Measurements from ENCODE around the gene APRT. TPM values are rescaled to one million over a fixed set of nuclear protein-coding genes. Genes with fewer than 3 reads are reported as not detected.
"Not testable (repeated sequence)": the region's sequence is repeated elsewhere in the genome, so short reads cannot be mapped to it uniquely, and the experiment has no call there.

APRT gene
- total RNA-seq, 2 donors from 2014 or later: 200 to 230 TPM

- DNase-seq: no peak
- TF ChIP-seq CTCF (conservative IDR thresholded peaks at IDR 0.05): no peak
- no peaks in the 10 kb centered on the region for H3K36me3 Mint-ChIP-seq (ENCODE audit: low read depth)
- peaks cover 2% of the 10 kb centered on the region for H3K27me3 Mint-ChIP-seq (ENCODE audit: insufficient read depth)
- Histone ChIP-seq H3K27ac (ENCODE audit: low read depth, low read length) (peak overlapping the region; percentile 53), H3K4me1 (ENCODE audit: control insufficient read depth, insufficient read depth, low read length) (peaks cover 28% of the 10 kb centered on the region), H3K9ac (ENCODE audit: extremely low read depth, low read length, poor library complexity, severe bottlenecking) (no peak overlapping the region), H3K9me3 (ENCODE audit: control insufficient read depth, low read length) (no peaks in the 10 kb centered on the region), H3K36me3 (ENCODE audit: control insufficient read depth, insufficient read depth, low read length) (no peaks in the 10 kb centered on the region), H3K4me3 (ENCODE audit: low read length) (no peak overlapping the region), H3K27me3 (ENCODE audit: control insufficient read depth, insufficient read depth, low read length, poor library complexity, severe bottlenecking) (no peaks in the 10 kb centered on the region)
- H3K9me3 Mint-ChIP-seq: no peaks in the 10 kb centered on the region
- H3K4me3 Mint-ChIP-seq: no peak overlapping the region
- H3K4me1 Mint-ChIP-seq: peaks cover 26% of the 10 kb centered on the region
- 77 to 84% methylated on average over 15 to 29 of the region's 29 CpGs for WGBS, 2 experiments (ENCODE audit: insufficient coverage in 1 of 2, insufficient read length in 1 of 2)
- no peak overlapping the region for H3K27ac Mint-ChIP-seq
Observed at GRCh38 chr16:88772871-88773811, 38.6 kb downstream of the APRT start.

GRCh38 chr16:88771781-88772180 is 39.9 kb downstream of the APRT start:
- not testable (repeated sequence) for H3K9ac ChIP-seq (ENCODE audit: extremely low read depth, low read length, poor library complexity, severe bottlenecking); H3K9me3 ChIP-seq (ENCODE audit: control insufficient read depth, low read length); H3K9me3 Mint-ChIP-seq; H3K27me3 Mint-ChIP-seq (ENCODE audit: insufficient read depth); H3K27ac Mint-ChIP-seq; H3K4me3 Mint-ChIP-seq; H3K36me3 Mint-ChIP-seq (ENCODE audit: low read depth); DNase-seq; H3K27me3 ChIP-seq (ENCODE audit: control insufficient read depth, insufficient read depth, low read length, poor library complexity, severe bottlenecking); H3K4me3 ChIP-seq (ENCODE audit: low read length); H3K36me3 ChIP-seq (ENCODE audit: control insufficient read depth, insufficient read depth, low read length); H3K27ac ChIP-seq (ENCODE audit: low read depth, low read length)
- 87 to 96% methylated on average over 3 to 13 of the region's 23 CpGs for WGBS, 2 experiments (ENCODE audit: insufficient coverage in 1 of 2, insufficient read length in 1 of 2)
- peaks cover 17% of the 10 kb centered on the region for H3K4me1 Mint-ChIP-seq
- H3K4me1 ChIP-seq (ENCODE audit: control insufficient read depth, insufficient read depth, low read length): peaks cover 22% of the 10 kb centered on the region

GRCh38 chr16:88771294-88771772 is 40.4 kb downstream of the APRT start:
- H3K36me3 ChIP-seq (ENCODE audit: control insufficient read depth, insufficient read depth, low read length): no peaks in the 10 kb centered on the region
- H3K27me3 Mint-ChIP-seq (ENCODE audit: insufficient read depth): peaks cover 2% of the 10 kb centered on the region
- H3K4me3 ChIP-seq (ENCODE audit: low read length): no peak overlapping the region
- peaks cover 22% of the 10 kb centered on the region for H3K4me1 ChIP-seq (ENCODE audit: control insufficient read depth, insufficient read depth, low read length)
- peak overlapping the region; percentile 80 for H3K27ac Mint-ChIP-seq
- H3K9me3 Mint-ChIP-seq: no peaks in the 10 kb centered on the region
- H3K4me1 Mint-ChIP-seq: peaks cover 17% of the 10 kb centered on the region
- WGBS, 2 experiments (ENCODE audit: insufficient coverage in 1 of 2, insufficient read length in 1 of 2): 79 to 85% methylated on average over 5 to 16 of the region's 19 CpGs
- H3K36me3 Mint-ChIP-seq (ENCODE audit: low read depth): no peaks in the 10 kb centered on the region
- H3K4me3 Mint-ChIP-seq: peak overlapping the region; percentile 36
- H3K9me3 ChIP-seq (ENCODE audit: control insufficient read depth, low read length): no peaks in the 10 kb centered on the region
- H3K27me3 ChIP-seq (ENCODE audit: control insufficient read depth, insufficient read depth, low read length, poor library complexity, severe bottlenecking): no peaks in the 10 kb centered on the region
- no peak overlapping the region for H3K9ac ChIP-seq (ENCODE audit: extremely low read depth, low read length, poor library complexity, severe bottlenecking)
- no peak overlapping the region for H3K27ac ChIP-seq (ENCODE audit: low read depth, low read length)
- TF ChIP-seq CTCF (conservative IDR thresholded peaks at IDR 0.05): no peak
- DNase-seq: no peak

Measured in endodermal cell (in vitro differentiated cells).